Measurements from ENCODE around the gene ALDH7A1.

Gene ALDH7A1

DNA sequence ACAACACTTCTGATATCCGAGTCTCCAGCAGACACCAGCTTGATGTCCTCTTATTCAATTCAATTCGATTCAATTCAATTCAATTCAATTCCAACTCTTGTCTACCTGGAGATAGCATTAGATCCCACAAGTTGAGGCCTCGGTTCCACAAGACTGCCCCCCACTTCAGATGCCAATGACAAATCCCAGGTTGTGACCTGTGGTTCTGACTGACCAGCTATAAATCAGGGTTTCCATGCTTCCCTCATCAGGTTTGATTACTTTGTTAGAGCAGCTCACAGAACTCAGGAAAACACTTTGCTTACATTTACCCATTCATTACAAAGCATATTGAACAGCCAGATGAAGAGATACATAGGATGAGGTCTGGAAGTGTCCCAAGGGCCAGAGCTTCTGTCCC lies 82.6 kb downstream of the ALDH7A1 start:
- POLR2A ChIA-PET = no interaction called here
- no peak for DNase-seq (ENCODE audit: low read depth, low spot score)
- CTCF ChIA-PET = interaction anchor here (1.2 to 1.9 kb wide), 4 partner anchors 12 to 159 kb away, joined by 4 to 14 read pairs (median 8); no protein-coding TSS in a partner anchor
- TF ChIP-seq, protein P1, sequence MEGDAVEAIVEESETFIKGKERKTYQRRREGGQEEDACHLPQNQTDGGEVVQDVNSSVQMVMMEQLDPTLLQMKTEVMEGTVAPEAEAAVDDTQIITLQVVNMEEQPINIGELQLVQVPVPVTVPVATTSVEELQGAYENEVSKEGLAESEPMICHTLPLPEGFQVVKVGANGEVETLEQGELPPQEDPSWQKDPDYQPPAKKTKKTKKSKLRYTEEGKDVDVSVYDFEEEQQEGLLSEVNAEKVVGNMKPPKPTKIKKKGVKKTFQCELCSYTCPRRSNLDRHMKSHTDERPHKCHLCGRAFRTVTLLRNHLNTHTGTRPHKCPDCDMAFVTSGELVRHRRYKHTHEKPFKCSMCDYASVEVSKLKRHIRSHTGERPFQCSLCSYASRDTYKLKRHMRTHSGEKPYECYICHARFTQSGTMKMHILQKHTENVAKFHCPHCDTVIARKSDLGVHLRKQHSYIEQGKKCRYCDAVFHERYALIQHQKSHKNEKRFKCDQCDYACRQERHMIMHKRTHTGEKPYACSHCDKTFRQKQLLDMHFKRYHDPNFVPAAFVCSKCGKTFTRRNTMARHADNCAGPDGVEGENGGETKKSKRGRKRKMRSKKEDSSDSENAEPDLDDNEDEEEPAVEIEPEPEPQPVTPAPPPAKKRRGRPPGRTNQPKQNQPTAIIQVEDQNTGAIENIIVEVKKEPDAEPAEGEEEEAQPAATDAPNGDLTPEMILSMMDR (IDR thresholded peaks at IDR 0.05; ENCODE audit: insufficient read depth, low read length, missing control alignments) = no peak
- H3K4me3 ChIP-seq (ENCODE audit: low read depth, low read length) = no peak overlapping the region

DNA sequence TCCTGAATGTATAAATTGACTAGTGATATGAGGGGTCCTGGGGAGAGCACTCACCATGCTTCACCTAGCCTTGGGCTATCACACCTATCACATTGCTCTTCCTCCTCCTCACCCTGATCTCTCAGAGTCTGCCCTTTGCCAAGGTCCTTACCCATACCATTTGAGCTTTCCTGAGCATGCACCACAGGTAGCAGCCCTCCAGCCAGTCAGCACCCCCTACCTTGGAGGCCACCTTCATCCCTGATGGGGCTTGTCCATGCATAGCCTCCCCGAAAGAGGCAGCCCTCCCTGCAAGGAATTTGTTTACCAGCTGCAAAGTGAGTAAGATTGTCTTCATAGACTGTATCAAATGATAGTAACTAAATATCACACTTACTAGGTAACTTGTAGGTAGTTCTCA lies 83.1 kb downstream of the ALDH7A1 start:
- TF ChIP-seq, protein P1 (IDR thresholded peaks at IDR 0.05; ENCODE audit: insufficient read depth, low read length, missing control alignments) = no peak
- H3K4me3 ChIP-seq (ENCODE audit: low read depth, low read length) = no peak overlapping the region
- CTCF ChIA-PET = interaction anchor here (1.2 to 1.9 kb wide), 4 partner anchors 11 to 158 kb away, joined by 4 to 14 read pairs (median 8); no protein-coding TSS in a partner anchor
- POLR2A ChIA-PET = no interaction called here
- DNase-seq (ENCODE audit: low read depth, low spot score) = no peak

DNA sequence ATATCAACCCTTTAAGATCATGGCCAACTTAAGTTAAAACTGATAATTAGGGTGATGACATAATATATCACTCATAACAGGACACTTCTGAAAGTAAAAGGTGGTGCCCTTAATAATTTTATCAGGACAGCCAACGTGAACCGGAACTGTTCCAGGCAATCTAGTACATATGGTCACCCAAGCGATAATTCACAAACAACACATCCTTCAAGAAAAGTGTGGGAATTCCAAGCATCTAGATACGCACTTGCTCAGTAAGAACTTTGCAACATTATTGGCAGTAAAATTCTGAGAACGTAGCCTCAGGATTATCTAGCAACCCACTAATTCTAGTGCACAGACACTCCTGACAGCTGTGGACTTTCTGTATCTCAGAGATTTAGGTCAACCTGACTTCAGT lies 85.7 kb downstream of the ALDH7A1 start:
- H3K4me3 ChIP-seq (ENCODE audit: low read depth, low read length) = no peak overlapping the region
- TF ChIP-seq, protein P1 (IDR thresholded peaks at IDR 0.05; ENCODE audit: insufficient read depth, low read length, missing control alignments) = no peak
- no peak for DNase-seq (ENCODE audit: low read depth, low spot score)
- ChIA-PET CTCF (interaction anchor here (1.0 to 1.1 kb wide), 2 partner anchors 8 to 9 kb away, joined by 3 to 8 read pairs; no protein-coding TSS in a partner anchor), POLR2A (no interaction called here)

DNA sequence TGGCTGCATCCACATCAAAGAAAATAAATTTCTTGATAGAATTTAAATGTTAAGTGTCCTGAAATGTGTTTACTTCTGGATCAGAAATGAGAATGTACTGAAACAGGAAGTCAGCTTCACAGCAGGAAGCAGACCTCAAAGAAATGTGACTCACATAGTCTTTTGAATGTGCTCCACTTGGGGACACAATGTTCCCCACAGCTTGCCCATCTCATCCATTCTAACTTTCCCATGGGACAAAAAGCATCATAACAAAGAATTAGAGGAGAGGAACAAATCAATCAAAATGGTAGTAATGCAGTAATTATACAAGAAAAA lies 86.1 kb downstream of the ALDH7A1 start:
- POLR2A ChIA-PET = no interaction called here
- no peak for DNase-seq (ENCODE audit: low read depth, low spot score)
- no peak overlapping the region for H3K4me3 ChIP-seq (ENCODE audit: low read depth, low read length)
- TF ChIP-seq, protein P1 (IDR thresholded peaks at IDR 0.05; ENCODE audit: insufficient read depth, low read length, missing control alignments) = no peak
- CTCF ChIA-PET = interaction anchor here (1.1 kb wide), 1 partner anchor 8 kb away, joined by 3 read pairs; no protein-coding TSS in a partner anchor

DNA sequence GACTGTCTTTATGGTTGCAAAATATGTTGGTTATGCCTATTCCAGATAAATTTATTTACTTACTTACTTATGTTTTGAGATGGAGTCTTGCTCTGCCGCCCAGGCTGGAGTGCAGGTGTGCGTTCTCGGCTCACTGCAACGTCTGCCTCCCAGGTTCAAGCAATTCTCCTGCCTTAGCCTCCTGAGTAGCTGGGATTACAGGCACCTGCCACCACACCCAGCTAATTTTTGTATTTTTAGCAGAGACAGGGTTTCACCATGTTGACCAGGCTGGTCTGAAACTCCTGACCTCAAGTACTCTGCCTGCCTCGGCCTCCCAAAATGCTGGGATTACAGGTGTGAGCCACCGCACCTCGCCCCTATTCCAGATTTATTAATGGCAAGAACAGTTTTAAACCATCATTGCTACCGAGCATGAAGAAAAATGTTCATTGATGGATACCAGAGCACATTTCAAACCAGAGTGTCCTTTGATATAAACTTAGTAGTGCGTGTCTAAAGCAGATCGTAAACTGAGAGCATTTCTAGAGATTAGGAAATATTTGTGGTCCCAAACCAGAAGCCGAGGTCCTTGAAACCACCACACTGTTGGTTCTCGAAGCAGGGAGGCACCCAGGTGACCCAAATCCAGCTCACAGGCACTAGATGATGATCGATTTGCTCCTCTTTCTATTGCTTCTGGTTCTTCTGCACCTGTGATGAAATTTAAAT lies 86.6 kb downstream of the ALDH7A1 start:
- TF ChIP-seq, protein P1 (IDR thresholded peaks at IDR 0.05; ENCODE audit: insufficient read depth, low read length, missing control alignments) = no peak
- CTCF ChIA-PET = interaction anchor here (1.1 kb wide), 1 partner anchor 8 kb away, joined by 3 read pairs; no protein-coding TSS in a partner anchor
- DNase-seq (ENCODE audit: low read depth, low spot score) = no peak
- POLR2A ChIA-PET = no interaction called here
- no peak overlapping the region for H3K4me3 ChIP-seq (ENCODE audit: low read depth, low read length)

DNA sequence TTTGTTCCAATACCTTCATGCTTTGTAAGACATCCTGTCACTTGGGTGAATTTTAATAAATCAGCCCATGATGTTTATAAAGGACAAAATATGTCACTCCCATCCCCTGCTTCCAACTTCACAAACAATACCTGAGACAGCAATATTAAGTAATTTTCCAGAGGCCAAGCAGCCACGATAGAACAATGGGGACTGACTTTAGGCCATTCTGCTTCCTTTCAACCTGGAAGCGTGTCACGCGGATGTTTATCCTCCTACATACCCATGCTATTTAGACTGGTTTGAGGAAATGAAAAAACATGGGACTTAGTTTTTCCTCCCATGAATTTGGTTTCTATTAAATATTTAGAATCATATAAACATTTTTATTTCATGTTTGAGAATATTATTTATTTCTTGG lies 88.9 kb downstream of the ALDH7A1 start:
- ChIA-PET POLR2A (no interaction called here), CTCF (no interaction called here)
- TF ChIP-seq, protein P1 (IDR thresholded peaks at IDR 0.05; ENCODE audit: insufficient read depth, low read length, missing control alignments) = no peak
- no peak overlapping the region for H3K4me3 ChIP-seq (ENCODE audit: low read depth, low read length)
- DNase-seq (ENCODE audit: low read depth, low spot score) = no peak
